ENCODE results near the gene STK32B.

GRCh38 chr4:5191831-5192230 is 140.6 kb downstream of the STK32B start:
- TF ChIP-seq, protein P1, sequence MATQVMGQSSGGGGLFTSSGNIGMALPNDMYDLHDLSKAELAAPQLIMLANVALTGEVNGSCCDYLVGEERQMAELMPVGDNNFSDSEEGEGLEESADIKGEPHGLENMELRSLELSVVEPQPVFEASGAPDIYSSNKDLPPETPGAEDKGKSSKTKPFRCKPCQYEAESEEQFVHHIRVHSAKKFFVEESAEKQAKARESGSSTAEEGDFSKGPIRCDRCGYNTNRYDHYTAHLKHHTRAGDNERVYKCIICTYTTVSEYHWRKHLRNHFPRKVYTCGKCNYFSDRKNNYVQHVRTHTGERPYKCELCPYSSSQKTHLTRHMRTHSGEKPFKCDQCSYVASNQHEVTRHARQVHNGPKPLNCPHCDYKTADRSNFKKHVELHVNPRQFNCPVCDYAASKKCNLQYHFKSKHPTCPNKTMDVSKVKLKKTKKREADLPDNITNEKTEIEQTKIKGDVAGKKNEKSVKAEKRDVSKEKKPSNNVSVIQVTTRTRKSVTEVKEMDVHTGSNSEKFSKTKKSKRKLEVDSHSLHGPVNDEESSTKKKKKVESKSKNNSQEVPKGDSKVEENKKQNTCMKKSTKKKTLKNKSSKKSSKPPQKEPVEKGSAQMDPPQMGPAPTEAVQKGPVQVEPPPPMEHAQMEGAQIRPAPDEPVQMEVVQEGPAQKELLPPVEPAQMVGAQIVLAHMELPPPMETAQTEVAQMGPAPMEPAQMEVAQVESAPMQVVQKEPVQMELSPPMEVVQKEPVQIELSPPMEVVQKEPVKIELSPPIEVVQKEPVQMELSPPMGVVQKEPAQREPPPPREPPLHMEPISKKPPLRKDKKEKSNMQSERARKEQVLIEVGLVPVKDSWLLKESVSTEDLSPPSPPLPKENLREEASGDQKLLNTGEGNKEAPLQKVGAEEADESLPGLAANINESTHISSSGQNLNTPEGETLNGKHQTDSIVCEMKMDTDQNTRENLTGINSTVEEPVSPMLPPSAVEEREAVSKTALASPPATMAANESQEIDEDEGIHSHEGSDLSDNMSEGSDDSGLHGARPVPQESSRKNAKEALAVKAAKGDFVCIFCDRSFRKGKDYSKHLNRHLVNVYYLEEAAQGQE (IDR thresholded peaks at IDR 0.05; ENCODE audit: low read depth, low read length) = no peak
- no peak for TF ChIP-seq CTCF (IDR thresholded peaks at IDR 0.05)
- no peak for TF ChIP-seq EZH2phosphoT487 (IDR thresholded peaks at IDR 0.05; ENCODE audit: borderline replicate concordance, low read depth)
- TF ChIP-seq NRF1 (IDR thresholded peaks at IDR 0.05; ENCODE audit: low read depth, low read length) = no peak
- TF ChIP-seq, protein P2, sequence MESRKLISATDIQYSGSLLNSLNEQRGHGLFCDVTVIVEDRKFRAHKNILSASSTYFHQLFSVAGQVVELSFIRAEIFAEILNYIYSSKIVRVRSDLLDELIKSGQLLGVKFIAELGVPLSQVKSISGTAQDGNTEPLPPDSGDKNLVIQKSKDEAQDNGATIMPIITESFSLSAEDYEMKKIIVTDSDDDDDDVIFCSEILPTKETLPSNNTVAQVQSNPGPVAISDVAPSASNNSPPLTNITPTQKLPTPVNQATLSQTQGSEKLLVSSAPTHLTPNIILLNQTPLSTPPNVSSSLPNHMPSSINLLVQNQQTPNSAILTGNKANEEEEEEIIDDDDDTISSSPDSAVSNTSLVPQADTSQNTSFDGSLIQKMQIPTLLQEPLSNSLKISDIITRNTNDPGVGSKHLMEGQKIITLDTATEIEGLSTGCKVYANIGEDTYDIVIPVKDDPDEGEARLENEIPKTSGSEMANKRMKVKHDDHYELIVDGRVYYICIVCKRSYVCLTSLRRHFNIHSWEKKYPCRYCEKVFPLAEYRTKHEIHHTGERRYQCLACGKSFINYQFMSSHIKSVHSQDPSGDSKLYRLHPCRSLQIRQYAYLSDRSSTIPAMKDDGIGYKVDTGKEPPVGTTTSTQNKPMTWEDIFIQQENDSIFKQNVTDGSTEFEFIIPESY (IDR thresholded peaks at IDR 0.05; ENCODE audit: borderline replicate concordance, low read depth) = no peak

All from SK-N-SH (cell line).